Stomach (tissue), 4 donors: ENCODE results near the gene COPZ2.

ENCODE experiments used
- CTCF ChIP-seq, 7 experiments: fragments of 450-650 bp in 4 of 7; fragments of 200-600 bp in 3 of 7; sonication (generic) in 3 of 7; IDR thresholded peaks; one replicate each; pipeline ENCODE4 v1.5.1; 2016 to 2019; ENCODE audit warnings: antibody characterized with exemption in 7 of 7, control low read depth in 2 of 7, mild to moderate bottlenecking in 1 of 7
- POLR2A ChIP-seq, 4 donors: fragments of 450-650 bp; IDR thresholded peaks; one replicate each; pipeline ENCODE4 v1.6.1; 2016; ENCODE audit warnings: antibody characterized with exemption in 4 of 4, control low read depth in 2 of 4, mild to moderate bottlenecking in 1 of 4, moderate library complexity in 1 of 4

GRCh38 chr17:48067245-48067644 is 29.6 kb upstream of the COPZ2 start:
- TF ChIP-seq CTCF (IDR thresholded peaks at IDR 0.05) (no peak), POLR2A (IDR thresholded peaks at IDR 0.05) (no peak)
